GM21526 (cell line): ENCODE measurements around the gene ZDBF2.
"Not testable (repeated sequence)": the region's sequence is repeated elsewhere in the genome, so short reads cannot be mapped to it uniquely, and the experiment has no call there.

Experiments used
- ATAC-seq: cut with Tn5 transposase; IDR thresholded peaks from one replicate; pipeline ENCODE4 v1.9.1; 2021; ENCODE audit warnings: moderate library complexity; ENCODE audit not compliant: unreplicated experiment, low FRiP score

The ZDBF2 gene

GRCh38 chr2:206274434-206275311 is at the start of gene ZDBF2:
Gene ZDBF2, plus strand, starts transcription at chr2:206274663. Its CDS starts 7,187 bp downstream, at chr2:206281850.
- ATAC-seq = peak; percentile 83

GRCh38 chr2:206225435-206226232 is 48.8 kb upstream of the ZDBF2 start:
- peak; percentile 92 for ATAC-seq

- not testable (repeated sequence) for ATAC-seq
Observed at GRCh38 chr2:206228636-206229035, 45.8 kb upstream of the ZDBF2 start.

- no peak for ATAC-seq
Observed at GRCh38 chr2:206229642-206230041, 44.8 kb upstream of the ZDBF2 start.

- no peak for ATAC-seq
Observed at GRCh38 chr2:206230060-206230762, 44.3 kb upstream of the ZDBF2 start.

- no peak for ATAC-seq
Observed at GRCh38 chr2:206231669-206232286, 42.7 kb upstream of the ZDBF2 start.

DNA sequence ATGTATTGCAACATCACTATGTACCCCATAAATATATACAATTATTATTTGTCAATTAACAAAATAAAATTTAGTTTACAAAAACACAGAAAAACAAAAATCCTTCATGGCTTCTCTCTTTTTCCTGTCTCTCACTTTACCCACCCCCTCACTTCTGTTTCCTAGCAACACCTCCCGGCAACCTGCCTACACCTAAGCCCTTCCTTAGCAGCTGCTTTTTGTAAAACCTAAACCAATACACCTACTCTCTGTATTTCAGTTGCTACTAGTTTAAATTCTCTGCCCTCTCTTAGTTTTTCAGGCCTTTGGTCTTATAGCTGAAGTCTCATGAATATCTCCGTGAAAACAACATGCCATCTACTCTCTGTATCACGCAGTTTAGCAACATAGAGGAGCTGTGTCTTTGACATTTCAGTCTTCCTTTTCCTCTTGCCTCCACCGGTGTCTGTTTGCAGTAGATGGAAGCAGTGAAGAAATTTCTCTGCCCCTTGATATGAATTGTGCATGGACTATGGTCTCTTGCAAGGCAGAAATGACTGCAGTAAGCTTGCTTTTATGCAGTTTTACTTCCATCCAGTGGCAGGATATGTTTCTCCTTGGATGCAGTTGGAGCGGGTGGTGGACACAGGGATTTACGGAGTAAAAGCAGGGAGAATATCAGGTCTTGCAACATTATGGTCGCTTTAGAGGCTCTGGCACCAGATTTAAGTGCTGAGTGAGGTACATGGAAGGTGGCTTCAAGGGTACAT is 42.0 kb upstream of the ZDBF2 start:
- ATAC-seq = no peak

GRCh38 chr2:206239157-206239556 is 35.3 kb upstream of the ZDBF2 start:
- no peak for ATAC-seq

DNA sequence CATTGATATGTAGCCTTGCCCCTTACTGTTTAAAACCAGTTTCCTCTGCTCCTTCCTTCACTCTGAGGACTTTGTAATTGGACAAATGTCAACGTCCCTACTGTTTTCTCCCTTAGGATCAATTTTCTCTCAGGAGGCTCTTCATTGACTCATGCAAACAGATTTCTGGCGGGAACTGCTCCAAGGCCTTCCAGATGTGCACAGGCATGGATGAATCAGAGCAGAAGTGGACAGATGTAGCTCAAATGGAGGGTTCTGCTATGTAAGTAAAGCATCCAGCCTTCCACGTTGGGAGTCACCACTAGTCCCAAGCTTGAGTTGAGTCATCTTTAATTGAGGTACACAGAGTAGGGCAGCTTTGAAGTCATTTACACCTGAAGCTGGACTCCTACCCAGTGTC is 34.1 kb upstream of the ZDBF2 start:
- no peak for ATAC-seq

DNA sequence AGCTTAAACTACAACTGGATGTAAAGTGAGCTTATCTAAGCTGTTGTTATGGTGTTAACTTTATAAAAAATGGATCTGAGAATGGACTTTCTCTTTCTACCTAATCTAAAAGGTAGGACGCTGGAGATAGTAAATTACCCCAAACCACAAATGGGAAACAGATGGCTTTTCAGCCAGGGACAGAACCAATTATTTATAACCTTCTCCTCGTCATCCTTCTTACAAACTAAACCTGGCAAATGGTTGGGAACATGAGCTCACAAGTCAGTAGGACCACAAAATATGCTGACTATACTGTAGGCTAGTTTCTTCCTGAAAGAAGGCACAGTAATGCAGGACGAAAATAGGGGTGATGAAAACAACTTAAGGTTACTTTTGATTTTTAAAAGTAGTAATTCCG is 32.7 kb upstream of the ZDBF2 start:
- no peak for ATAC-seq

GRCh38 chr2:206245265-206245672 is 29.2 kb upstream of the ZDBF2 start:
- no peak for ATAC-seq

- ATAC-seq = no peak
Observed at GRCh38 chr2:206250041-206250897, 24.2 kb upstream of the ZDBF2 start.

GRCh38 chr2:206253125-206253776 is 21.2 kb upstream of the ZDBF2 start:
- no peak for ATAC-seq

GRCh38 chr2:206253777-206254166 is 20.7 kb upstream of the ZDBF2 start:
- no peak for ATAC-seq

DNA sequence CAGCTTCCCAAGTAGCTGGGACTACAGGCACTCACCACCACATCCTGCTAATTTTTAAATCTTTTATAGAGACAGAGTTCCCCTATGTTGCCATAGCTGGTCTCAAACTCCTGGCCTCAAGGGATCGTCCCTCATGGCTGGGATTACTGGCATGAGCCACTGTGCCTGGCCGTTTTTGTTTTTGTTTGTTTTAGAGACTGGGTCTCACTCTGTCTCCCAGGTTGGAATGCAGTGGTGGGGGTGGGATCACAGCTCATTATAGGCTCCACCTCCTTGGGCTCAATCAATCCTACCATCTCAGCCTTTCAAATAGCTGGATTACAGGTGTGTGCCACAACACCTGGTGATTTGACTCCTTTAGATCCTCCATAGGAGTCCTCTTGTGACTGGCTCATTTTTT is 19.5 kb upstream of the ZDBF2 start:
- no peak for ATAC-seq

- ATAC-seq = no peak
Observed at GRCh38 chr2:206256706-206257205, 17.7 kb upstream of the ZDBF2 start.

GRCh38 chr2:206257350-206257749 is 17.1 kb upstream of the ZDBF2 start:
- no peak for ATAC-seq

- no peak for ATAC-seq
Observed at GRCh38 chr2:206257861-206258260, 16.6 kb upstream of the ZDBF2 start.
